ENCODE data around the gene MAP1S.

The MAP1S gene

GRCh38 chr19:17737690-17738153 is 18.4 kb downstream of the MAP1S start:
- no peak for DNase-seq

- DNase-seq = peak; percentile 28
These were observed 20.0 kb downstream of the MAP1S start for GRCh38 chr19:17739121-17739875.

DNA sequence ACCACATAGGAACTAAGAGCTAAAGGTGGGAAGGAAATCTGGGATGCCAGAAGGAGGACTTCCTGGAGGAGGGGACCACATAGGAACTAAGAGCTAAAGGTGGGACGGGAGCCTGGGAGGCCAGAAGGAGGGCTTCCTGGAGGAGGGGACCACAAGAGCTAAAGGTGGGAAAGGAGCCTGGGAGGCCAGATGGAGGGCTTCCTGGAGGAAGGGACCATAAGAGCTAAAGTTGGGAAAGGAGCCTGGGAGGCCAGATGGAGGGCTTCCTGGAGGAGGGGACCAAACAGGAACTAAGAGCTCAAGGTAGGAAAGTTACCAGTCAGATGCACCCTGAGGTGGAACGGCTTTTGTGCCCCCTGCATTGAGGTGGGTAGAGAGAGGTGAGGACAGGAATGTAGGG is 22.2 kb downstream of the MAP1S start:
- no peak for DNase-seq

- no peak for DNase-seq
These were observed 24.7 kb downstream of the MAP1S start for GRCh38 chr19:17743874-17744580.

GRCh38 chr19:17747205-17748098 is 28.2 kb downstream of the MAP1S start:
- DNase-seq = peak; percentile 95

DNA sequence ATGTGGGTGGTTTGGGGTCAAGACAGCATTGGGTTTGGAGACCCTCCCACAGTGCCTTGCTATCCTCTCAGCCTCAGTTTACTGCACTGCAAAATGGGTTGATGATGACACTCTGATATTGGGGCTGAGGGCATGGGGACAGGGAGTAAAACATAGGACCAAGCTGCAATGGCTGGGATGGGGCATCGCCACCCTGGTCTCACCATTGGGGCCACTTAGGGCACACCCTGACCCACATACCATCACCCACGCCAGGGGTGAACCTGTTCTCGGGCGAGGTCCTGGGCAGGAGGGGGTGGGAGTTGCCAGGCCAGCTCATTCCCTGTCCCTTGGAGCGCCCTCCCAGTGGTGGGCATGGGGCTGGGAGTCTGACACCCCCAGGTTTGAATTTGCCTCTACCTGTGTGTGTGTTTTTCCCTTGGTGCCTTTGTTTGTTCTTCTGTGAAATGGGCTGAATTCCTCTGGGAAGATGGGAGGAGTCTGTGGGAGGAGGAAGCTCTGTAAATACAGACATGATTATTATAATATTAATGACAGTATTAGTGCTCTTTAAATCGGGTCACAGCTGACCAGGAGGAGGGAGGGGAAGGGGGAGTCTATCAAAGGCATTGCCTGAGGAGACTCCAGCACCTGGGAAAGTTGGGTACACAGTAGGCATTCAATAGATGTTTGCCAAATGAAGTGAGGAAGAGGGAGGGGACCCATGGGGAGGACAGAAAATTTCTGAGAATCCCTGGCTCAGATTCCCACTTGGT is 29.8 kb downstream of the MAP1S start:
- DNase-seq = no peak

- DNase-seq = no peak
These were observed 30.6 kb downstream of the MAP1S start for GRCh38 chr19:17749912-17750317.

GRCh38 chr19:17751103-17751911 is 32.0 kb downstream of the MAP1S start, which contains the start of gene FCHO1:
FCHO1 (plus strand) TSS chr19:17751477; CDS start chr19:17755165, 3,688 bp downstream.
- no peak for DNase-seq

DNA sequence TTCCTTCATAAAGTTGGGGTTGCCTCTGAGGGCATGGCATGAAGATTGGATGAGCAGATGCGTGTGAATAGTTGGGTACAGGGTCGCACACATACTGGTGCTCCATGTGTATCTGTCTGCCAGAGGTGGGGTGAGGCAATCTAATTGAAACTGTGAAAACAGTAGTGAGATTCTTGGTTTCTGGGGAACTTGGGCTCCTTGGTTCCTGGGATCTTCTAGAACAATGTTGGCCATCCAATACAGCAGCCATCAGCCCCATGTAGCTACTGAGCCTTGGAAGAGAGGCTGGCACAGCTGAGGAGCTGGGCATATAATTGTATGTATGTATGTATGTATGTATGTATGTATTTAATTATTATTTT is 32.6 kb downstream of the MAP1S start:
- no peak for DNase-seq

DNA sequence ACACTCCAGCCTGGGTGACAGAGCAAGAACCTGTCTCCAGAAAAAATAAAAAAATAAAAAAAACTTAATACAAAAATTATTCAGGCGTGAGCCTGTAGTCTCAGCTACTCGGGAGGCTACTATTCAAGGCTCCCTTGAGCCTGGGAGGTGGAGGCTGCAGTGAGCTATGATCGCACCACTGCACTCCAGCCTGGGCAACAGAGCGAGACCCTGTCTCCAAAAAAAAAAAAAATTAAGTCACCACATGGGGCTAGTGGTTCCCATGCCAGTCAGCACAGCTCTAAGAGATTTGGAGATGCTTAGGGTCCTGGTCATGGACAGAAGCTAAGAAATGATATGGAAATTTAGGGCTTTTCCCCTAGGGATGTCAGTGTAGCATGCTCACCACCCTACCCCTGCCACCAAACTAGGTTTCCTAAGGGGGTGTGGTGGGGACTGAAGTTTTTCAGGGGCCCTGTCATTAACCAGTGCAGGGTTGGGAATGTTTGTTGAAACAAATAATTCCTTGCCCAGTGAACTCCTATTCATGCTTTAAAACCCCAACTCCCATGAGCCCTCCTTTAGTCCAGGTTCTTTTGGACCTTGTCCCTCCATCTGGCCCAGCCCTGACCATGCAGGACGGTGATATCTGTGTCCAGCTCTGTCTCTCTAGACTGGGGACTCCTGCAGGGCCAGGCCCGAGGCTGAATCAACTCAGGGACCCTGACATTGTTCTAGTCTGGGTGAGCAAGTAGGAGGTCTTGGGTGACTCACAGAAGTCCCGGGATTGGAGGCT is 33.8 kb downstream of the MAP1S start:
- DNase-seq = no peak

DNA sequence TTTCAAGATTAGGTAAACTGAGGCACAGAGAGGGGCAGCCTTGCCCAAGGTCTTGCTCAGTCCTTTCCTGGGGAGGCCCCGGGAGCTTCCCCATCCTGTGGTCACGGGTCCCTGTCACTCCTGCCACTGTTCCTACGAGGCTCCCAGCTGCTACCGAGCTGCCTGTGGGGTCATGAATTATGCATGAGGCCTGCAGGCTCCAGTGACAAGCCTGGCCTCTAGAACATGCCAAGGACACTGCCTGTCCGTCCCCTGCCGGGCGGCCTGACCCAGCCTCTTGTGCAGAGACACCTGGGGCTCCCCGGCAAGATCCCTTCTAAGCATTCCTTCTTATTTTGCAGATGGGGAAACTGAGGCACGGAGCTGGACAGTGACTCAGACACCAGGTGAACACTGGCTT is 34.7 kb downstream of the MAP1S start:
- no peak for DNase-seq

GRCh38 chr19:17754634-17755442 is 35.6 kb downstream of the MAP1S start:
- DNase-seq = no peak

GRCh38 chr19:17755443-17755890 is 36.2 kb downstream of the MAP1S start:
- no peak for DNase-seq

DNA sequence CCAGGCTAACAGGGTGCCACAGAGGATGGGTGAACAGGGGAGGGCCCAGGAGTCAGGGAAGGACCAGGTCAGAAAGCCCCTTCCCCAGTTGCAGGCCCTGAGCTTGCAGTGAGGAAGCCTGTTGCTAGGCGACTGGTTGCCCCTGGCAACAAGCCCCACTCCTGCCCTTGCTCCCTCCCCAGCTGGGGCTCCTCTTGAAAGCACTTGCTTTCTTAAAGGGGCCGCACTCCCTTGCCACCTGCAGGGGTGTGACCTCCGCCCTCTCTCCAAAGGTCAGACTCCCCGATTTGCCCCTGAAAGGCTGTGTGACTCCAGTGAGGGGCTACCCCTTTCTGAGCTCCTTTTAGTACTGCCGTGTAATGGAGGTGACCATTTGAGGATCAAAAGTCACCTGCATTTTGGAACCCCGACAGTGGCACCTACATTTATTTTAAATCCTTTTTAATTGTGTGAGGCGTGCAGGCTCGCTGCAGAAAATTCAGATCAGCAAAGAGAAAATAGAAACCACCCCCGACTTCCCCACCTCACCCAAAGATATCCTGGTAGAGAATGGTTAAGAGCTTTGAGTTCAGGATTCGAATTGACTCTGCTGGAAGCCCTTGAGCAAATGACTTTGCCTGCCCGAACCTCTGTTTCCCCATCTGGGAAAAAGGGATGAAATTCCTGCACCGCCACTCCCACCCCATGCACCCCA is 36.8 kb downstream of the MAP1S start:
- peak; percentile 77 for DNase-seq

GRCh38 chr19:17757125-17757524 is 37.8 kb downstream of the MAP1S start:
- peak; percentile 84 for DNase-seq

DNA sequence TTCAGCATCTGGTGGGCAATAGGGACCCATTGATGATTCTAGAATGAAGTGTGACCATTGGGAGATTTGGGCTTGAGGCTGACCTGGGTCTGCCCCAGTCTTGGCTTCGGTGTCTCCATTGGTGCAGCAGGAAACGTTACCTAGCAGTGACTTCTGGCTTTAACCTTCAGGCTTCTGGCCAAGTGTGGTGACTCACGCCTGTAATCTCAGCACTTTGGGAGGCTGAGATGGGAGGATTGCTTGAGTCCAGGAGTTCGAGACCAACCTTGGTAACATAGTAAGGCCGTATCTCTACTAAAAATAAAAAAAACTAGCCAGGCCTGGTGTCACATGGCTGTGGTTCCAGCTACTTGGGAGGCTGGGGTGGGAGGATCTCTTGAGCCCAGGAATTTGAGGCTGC is 39.2 kb downstream of the MAP1S start:
- DNase-seq = no peak

- DNase-seq = no peak
These were observed 41.9 kb downstream of the MAP1S start for GRCh38 chr19:17761148-17761547.

- no peak for DNase-seq
These were observed 43.4 kb downstream of the MAP1S start for GRCh38 chr19:17762505-17763229.
